NCI-H345 treated with DMSO at 0.1 percent for 48 hours (cell line): ENCODE results near the gene RAB1A.

Experiments used
- DNase-seq: peaks from one replicate; lab custom pipeline; 2025; ENCODE audit not compliant: unreplicated experiment; lab: John Stamatoyannopoulos, UW

The RAB1A gene

DNA sequence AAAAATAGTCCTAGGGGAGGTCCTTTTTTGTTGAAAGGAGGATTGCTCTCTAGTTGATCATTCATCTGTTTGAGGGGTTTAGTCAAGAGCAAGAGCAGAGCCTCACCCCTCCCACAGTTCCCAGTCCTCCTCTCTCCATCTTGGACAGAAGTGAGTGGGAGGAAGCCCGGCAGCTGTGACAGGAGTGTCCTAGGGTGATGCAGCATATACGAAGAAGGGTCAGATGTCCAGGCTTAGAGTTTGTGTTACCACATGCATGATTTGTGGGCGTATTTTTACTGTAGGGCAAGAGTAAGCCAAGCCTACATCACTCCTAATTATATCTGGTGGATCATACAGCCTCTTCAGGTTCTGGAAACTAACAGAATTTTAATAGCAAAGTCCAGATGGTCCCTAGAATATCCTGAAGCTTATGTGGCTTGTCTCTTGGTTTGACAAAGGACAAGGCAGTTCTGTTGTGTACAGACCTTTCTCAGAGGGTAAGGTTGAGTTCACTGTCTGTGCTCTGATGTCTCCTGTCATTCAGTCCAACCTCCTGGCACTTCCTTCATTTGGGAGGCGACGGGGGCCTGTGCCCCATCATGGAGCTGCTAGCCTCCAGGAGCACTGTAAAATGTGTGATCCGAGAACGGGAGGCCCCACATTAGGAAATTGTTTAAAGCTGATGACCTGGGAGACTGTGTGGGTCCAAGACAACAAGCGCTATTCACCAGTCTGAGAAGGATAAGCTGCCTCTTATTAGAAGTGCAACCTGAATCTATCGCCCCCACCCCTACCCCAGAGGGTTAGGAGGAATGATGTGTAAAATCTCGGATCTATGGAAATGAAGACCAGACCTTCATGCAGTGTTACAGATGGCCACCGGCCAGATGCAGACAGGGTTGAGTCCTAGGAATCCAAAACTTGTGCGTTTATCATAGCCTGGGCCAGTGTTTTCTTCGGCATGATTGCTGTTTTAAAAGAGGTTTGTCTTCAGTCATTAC, 66.8 kb downstream of the RAB1A start:
- no peak for DNase-seq

DNA sequence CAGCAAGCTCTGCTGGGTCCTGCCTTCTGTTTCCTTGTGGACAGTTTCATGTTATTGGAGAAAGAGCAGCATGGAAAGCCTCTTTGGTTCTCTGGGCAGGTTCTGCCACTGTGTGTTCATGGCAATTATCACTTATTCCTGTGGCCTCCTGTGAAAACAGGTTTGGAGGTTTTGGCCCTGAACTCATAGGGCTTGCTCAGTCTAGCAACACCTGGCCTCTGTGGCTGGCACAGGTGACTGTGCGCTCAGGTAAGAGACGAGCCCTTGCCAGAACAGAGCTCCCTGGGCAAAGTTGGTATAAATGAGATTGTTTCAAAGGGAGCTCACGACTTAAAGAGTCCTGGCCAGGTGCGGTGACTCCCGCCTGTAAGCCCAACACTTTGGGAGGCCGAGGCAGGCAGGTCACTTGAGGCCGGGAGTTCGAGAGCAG, 68.0 kb downstream of the RAB1A start:
- DNase-seq: no peak

DNA sequence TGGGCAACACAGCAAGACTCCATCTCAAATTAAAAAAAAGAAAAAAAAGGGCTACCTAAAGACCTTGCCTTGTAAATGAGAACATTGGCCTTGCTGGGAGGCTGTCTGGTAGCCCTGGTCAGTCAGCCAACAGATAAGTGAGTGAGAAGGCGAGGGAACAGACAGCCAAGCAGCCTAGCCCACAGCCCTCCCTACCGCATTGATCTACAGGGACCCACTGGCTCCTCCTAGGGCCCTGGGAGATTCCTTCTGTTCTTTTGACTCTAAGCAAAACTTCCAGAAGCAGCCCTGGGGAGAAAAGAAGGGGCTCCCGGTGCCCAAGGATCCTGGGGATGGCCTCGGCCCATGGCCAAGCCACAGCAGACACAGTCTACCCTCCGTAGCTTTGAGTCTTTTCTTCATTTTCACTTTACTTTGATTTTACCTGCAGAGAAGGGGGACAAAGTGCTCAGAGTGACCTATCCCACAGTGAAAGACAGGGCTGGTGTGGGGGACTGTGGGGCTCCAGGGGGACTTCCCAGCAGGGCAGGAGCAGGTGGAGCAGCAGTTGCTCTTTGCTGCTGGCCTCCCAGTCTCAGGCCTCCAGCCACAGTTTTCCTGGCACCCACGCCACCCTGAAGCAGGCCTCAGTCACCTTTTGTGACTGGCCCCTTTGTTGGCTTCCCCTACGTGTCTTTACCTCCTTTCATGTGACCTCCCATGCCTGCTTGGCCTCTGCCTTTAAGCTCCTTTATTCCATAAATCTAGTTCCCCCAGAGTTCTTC, 68.6 kb downstream of the RAB1A start:
- no peak for DNase-seq

DNA sequence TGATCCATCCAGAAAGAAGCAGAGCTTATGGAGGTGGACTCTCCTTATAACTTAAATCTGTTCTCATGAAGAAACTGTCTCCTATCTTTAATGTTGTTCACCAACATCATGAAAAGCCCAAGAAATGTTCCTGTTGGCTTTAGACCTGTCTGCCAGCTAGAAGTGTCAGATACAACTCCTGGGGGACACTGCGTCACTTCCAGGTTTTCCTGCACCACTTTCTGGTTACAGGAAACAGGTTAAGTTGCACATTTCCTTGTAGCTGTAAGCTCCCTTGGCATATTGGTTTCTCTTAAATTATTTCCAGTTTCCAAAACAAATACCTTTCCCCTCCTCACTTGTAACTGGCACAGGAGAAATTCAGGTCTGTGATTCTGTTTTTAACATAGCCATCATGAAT, 70.8 kb downstream of the RAB1A start:
- no peak for DNase-seq

DNA sequence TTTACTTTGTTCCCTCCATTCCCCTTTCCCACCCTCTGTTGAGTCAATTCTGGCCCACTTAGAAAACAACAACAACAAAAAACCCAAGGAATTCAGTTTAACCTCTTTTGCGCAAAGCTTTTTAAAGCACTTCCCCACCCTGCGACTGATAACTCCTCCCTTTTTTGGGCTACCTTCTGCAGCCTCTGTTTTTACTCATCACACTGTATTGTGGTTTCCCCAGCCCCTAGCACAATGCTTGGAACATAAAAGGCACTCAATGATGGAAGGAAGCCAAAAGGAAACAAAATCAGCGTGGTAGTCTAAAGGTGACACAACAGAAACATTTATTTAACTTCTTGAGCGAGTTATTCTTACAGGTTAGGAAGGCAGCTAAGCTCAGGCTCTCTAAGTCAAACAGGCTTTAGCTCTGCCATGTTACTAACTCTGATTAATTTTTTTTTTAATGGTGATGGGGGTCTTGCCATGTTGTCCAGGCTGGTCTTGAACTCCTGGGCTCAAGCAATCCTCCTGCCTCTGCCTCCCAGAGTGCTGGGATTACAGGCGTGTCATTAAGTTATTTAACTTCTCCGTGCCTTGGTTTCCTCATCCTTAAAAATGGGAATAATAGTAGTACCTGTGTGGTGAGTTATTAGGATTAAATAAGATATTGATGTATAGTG, 72.4 kb downstream of the RAB1A start:
- DNase-seq: peak; percentile 34

DNA sequence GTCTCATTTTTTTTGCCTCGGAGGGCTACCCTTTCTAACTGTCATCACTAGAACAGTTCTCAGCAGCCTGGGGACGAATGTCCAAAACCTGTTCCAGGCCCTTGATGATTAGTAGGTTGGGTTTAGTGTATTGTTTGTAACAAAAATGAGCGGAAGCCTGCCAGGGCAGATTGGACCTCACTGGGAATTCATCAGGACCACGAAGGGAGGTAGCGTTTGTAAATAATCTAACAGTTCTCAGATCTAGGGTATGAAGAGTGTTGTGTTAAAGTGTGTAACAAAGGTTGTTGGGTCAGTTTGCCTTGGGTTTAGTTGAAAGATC, 72.9 kb downstream of the RAB1A start:
- no peak for DNase-seq

DNA sequence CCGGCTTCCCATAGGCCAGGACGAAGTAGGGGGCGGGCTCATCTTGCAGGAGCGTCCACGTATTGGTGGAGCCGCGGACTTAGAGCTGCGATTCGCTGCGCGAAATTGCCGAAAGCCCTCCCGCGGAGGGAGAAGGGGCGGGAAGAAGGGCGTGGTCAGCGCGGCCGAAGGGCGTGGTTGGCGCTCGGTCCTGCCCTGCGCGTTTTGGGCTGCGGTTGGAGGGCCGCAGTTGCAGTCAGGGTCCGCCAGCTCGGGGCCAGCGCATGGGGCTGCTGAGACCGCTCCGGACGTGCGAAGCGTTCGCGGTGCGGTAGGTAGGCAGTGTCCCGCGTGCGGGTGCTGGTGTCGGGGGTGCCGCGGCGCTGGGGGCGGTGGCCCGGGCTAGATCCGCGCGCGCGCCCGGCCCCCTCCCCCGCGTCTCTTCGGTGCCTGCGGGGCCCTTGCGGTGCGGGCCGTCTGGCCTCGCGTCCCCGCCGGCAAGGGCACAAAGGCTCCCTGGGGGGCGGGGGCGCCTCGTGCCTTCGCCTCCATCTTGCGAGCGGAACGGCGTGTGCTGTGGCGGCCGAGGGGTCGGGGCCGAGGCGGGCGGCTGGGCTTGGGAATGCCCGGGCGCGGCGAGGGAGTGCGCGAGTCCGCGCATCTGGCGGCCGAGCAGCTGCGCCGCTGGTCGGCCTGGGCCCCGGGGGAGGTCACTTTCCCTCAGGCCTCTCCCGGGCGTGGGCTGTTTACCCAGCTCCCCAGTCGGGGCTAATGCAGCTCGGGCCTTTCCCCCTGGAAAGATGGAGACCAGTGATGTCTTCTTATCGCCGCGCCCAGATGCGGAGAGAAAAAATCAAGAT, 73.5 kb downstream of the RAB1A start, which contains the start of gene CEP68:
Gene CEP68, plus strand, starts transcription at position 202 of the 839 bp plus-strand sequence. CDS start 13,029 bp downstream, outside the sequence.
- peak; percentile 97 for DNase-seq

DNA sequence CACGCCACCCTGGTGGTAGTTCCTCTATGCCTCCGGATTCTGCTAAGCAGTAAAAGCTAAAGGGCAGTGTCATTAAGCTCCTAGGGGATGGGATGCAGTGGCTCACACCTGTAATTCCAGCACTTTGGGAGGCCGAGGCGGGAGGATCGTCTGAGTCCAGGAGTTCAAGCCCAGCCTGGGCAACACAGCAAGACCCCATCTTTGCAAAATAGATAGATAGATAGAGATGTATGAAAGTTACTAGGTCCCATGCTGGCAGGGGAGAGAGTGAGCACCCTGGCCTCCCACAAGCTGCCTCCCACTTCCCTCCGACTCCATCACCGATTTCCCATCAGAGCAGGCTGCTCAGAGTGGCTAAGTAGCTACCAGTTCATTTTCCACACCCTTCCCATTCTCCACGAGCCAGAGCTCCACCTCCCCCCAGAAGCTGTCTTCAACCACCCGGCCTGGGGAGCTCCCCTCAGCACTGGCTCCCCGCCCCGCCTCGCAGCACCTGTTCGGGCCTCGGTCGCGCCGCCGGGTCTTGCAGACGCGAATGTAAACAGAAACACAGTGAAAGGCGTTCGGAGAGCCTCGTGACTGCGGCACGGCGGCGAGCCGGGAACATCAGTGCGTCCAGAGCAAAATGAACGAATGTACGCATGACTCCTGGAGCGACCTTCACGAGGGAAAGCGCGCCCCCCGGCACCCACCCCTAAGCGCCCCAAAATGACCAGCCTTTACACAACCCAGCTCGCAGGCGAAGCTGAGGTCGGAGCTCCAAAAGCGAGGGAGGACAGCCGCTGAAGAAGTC, 74.3 kb downstream of the RAB1A start:
- DNase-seq: peak; percentile 74

DNA sequence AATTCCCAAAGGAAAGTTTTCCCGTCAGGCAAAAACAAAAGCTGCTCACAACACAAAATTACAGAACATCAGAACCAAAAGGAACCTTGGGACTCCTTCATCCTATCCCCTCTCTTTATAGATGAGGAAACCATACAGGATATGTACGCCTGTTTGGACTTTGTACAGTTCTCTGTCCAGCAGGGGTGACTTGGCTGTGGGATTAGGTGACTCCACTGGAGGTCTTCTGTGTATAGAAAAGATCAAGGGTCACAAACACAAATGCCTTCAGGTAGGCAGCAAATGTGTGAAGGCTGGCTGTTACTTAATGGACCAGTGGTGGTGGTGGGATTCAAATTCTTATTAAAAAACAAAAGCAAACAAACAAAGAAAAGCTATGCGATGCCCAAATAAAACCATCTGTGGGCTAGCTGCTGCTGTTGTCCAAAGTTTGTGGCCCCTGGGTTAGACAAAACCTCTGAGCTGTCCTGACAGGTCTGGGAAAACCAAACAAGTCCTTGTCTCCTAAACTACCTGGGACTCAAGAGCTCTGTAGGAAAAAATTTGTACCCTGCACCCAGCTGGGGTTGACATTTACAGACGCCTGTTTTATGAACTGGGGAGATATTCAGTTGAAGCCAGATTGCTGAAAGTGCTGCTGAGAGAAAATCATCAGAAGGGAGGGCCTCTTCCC, 75.0 kb downstream of the RAB1A start:
- DNase-seq: no peak

DNA sequence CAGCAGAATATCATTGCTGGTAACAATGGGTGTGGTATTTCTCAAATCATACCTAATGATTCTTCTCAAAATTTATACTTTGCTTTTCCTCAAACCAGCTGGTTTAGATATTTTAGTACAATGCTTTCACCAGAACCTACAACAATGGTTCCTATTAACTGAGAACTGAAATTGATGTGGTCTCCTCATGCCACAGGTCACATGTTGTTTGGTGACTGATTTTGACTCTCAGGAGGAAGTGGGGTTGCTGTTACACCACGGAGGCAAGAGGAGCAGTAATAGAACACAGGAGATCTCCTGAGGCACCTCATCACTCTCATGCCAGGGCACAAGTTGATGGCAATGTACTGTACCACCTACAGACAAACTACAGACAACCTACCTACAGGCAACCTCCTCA, 76.7 kb downstream of the RAB1A start:
- no peak for DNase-seq

DNA sequence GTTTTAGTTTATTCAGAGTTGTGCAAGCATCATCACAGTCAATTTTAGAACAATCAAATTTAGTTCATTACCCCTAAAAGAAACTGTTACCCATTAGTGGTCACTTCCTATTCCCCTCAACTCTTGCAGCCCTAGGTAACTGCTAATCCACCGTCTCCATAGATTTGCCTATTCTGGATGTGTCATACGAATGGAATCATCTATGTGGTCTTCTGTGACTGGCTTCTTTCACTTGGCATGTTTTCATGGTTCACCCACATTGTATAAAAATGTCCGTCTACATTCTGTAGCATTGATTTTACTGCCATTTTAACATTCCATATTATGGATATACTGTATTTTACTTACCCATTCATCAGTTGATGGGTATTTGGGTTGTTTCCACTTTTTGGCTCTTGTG, 79.0 kb downstream of the RAB1A start:
- DNase-seq: no peak

DNA sequence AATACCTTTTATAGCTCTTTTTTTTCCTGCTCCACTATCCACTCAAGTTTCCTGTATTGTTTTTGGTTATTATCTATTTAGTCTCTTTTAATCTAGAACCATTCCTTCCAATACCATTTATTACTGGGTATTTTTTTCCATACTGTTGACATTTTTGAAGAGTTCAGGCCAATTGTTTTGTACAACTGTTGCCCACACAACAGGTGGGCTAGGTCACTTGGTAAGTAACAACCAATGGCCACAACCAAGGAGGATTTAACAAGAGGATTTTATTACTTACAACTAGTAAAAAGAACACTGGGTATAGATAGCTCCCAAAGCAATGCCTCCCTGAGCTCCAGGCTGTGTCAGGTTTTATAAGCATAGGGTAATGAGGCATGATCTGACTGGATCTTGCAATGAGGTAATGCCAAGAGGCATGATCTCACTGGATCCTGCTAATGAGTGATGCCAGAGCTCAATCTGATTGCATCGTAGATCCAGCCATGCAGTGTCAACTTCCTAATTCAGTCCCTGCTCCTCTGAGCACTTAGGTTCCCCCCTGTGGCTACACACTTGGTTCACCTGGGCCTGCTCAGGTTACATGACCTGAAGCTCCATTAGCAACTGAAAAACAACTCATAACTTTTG, 80.8 kb downstream of the RAB1A start:
- no peak for DNase-seq

DNA sequence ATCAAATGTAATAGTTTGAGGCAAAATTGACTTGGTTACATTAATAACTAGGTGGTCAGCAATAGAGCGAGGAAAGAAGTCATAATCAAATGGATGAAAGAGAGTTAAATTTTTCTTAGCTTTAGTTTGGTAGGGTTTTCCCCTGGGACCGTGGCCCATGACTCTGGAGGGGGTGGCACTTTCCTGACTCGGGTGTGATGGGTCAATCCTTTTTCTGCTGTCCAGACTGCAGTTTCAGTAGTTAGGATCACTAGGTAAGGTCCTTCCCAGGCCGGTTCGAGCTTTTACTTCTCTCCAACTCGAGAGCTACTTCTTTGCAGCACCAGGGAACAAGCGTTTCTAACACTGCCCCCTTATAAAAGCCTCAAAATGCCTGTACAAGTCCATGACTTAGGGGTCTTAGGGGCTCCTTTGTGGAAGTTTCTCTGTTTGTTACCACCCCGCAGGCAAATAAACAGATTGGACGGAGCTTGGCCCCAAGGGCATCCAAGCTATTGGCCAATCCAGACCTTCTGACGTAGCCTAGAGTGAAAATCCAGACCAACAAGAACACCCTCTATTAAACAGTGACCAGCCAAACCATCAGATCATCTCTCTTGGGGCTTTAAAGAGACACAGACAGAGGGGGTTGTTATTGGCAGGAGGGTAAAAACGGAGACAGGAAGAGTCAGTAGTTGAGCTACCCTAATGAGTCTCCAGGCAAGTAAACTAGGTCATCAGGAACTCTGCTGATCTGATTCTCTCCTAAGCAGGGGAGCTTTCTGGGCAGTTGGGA, 83.1 kb downstream of the RAB1A start:
- DNase-seq: no peak

DNA sequence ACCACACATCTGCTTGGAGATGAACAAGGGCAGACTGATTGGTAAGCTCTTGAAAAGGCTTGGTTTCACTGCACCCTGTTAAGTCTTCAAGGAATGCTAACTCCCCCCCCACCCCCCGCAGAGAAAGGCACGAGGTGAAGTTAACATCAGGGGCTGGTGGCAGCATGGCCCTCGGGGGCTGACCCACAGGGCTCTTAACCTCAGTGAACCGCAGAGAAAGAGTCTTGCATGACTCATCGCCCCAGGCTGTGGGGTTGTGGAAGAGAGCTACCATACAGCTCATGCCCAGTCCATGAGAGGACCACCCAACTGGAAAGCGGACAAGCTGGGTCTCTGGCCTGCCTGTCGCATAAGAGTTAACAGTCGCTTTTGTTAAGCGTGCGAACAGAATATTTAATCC, 84.3 kb downstream of the RAB1A start:
- DNase-seq: no peak

DNA sequence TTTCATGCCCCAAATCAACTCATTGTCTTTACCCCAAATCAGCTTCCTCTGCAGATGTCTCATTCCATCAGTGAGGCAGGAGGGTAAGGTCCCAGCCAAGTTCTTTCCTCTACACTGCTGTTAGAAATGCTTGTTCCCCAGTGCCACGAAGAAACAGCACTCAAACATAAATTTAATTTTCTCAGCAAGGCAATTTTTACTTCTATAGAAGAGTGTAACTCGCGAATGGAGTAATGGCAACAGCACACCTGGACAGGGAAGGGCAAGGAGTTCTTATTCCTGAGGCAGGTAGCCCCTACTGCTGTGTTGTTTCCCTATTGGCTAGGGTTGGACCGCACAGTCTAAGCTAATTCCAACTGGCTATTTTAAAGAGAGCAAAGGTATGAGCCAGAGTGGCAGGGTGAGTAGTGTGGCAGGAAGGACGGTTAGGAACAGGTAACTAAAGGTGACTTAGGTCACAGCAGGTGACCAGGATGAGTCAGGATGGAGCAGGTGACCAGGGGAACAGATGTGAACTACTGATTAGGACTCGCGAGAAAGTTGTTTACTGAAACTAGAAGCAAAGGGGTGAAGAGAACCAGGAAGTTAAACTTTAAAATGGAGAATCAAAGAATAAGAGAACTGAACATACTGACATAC, 85.7 kb downstream of the RAB1A start:
- no peak for DNase-seq

DNA sequence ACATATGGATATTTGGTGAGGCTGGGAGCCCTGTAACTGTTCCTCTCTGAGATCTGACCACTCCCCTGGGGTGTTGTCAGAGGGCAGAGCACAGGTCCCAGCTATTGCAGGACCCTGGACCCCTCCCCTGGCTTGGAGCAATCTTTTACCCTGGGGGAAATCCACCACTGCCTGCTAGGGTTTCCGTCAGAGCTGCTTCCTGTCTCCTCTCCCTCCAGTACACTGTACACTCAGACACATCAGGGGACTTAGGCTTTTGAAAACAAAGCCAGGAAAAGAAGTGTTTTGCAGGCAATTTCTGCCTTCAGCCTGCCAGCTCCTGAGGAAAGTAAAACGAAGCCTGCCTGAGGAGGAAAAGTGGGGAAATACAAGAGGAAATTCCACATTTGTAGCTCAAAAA, 86.9 kb downstream of the RAB1A start:
- no peak for DNase-seq

DNA sequence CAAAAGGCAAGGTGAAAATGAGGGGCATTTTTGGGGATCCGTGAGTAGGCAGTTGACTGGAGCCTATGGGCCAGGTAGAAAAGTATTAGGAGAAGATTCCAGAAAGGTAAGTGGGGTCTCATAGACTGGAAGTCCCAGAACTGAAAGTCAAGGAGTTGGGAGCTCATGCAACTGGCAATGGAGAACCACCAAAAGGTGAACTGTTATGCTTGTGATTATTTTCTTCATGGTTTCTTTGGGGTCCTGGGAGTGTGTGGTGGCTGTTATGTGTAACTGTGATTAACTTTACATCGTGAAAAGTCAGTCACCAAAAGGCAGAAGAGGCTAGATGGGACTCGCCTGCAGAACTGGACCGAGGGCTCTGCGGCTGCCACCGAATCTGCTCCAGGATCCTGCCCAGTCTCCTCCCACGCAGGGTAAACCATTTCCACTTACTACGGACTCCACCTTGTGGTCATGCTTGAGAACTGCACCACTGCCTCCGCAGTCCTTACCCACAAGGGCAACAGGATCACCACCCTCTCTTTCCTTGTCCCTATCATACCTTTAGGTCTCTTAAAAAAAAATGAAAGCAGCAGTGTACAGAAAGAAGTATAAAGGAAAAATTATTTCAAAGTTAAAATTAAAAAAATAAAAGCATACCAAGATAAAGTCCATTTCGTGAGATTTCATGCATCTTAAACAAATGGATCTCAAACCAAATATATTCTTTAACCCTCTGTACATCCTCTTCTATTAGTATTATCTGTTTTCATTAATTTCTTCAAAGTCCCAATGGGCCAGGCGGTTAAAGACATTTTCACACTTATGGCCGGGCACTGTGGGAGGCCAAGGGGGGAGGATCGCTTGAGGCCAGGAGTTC, 89.3 kb downstream of the RAB1A start:
- peak; percentile 64 for DNase-seq
